Measurements from ENCODE around the gene CDH23.
"Not testable (repeated sequence)": the region's sequence is repeated elsewhere in the genome, so short reads cannot be mapped to it uniquely, and the experiment has no call there.

The CDH23 gene

GRCh38 chr10:71597821-71598498 is 201.2 kb downstream of the CDH23 start:
- TF ChIP-seq, protein P1, sequence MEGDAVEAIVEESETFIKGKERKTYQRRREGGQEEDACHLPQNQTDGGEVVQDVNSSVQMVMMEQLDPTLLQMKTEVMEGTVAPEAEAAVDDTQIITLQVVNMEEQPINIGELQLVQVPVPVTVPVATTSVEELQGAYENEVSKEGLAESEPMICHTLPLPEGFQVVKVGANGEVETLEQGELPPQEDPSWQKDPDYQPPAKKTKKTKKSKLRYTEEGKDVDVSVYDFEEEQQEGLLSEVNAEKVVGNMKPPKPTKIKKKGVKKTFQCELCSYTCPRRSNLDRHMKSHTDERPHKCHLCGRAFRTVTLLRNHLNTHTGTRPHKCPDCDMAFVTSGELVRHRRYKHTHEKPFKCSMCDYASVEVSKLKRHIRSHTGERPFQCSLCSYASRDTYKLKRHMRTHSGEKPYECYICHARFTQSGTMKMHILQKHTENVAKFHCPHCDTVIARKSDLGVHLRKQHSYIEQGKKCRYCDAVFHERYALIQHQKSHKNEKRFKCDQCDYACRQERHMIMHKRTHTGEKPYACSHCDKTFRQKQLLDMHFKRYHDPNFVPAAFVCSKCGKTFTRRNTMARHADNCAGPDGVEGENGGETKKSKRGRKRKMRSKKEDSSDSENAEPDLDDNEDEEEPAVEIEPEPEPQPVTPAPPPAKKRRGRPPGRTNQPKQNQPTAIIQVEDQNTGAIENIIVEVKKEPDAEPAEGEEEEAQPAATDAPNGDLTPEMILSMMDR (IDR thresholded peaks at IDR 0.05; ENCODE audit: low read depth, low read length, missing control alignments), result no peak
- no peak for DNase-seq (ENCODE audit: low read depth)
- in situ Hi-C loops (cut with HindIII; ENCODE audit: low sequenced_read_pairs), result loop anchor here (5.0 to 25.0 kb wide), 2 partner anchors 46 to 211 kb away; partner anchors contain the start of gene CDH23
- H3K4me3 ChIP-seq (ENCODE audit: low read depth, low read length), result no peak overlapping the region

DNA sequence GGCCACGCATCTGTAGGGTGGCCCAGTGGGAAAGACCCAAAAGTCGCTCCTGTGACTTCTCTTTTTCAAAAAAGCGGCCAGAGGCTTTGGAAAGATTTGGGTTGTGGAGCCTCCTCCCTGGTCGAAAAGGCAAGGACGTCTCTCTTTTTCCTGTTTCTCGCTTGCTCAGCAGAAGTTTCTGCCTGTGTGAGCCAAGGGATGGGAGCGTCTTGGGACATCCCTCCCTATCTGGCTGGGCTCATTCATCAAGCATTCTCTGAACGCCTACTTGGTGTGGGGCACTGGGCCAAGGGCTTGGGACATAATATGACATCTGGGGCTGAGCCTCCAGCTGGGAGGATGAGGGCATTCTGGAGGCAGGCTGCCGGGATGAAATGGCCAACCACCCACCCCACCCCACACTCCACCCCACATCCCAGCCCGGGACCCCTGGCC is 201.9 kb downstream of the CDH23 start:
- TF ChIP-seq, protein P1 (IDR thresholded peaks at IDR 0.05; ENCODE audit: low read depth, low read length, missing control alignments), result no peak
- no peak overlapping the region for H3K4me3 ChIP-seq (ENCODE audit: low read depth, low read length)
- no peak for DNase-seq (ENCODE audit: low read depth)
- in situ Hi-C loops (cut with HindIII; ENCODE audit: low sequenced_read_pairs), result loop anchor here (5.0 to 25.0 kb wide), 2 partner anchors 46 to 211 kb away; partner anchors contain the start of gene CDH23

- H3K4me3 ChIP-seq (ENCODE audit: low read depth, low read length), result no peak overlapping the region
- in situ Hi-C loops (cut with HindIII; ENCODE audit: low sequenced_read_pairs), result loop anchor here (5.0 to 25.0 kb wide), 2 partner anchors 47 to 212 kb away; partner anchors contain the start of gene CDH23
- DNase-seq (ENCODE audit: low read depth), result no peak
- TF ChIP-seq, protein P1 (IDR thresholded peaks at IDR 0.05; ENCODE audit: low read depth, low read length, missing control alignments), result no peak
Measured at GRCh38 chr10:71599518-71599917, 202.8 kb downstream of the CDH23 start.

GRCh38 chr10:71600242-71600641 is 203.5 kb downstream of the CDH23 start:
- DNase-seq (ENCODE audit: low read depth); H3K4me3 ChIP-seq (ENCODE audit: low read depth, low read length); in situ Hi-C loops (cut with HindIII; ENCODE audit: low sequenced_read_pairs): not testable (repeated sequence)

- H3K4me3 ChIP-seq (ENCODE audit: low read depth, low read length), result no peak overlapping the region
- TF ChIP-seq, protein P1 (IDR thresholded peaks at IDR 0.05; ENCODE audit: low read depth, low read length, missing control alignments), result no peak
- in situ Hi-C loops (cut with HindIII; ENCODE audit: low sequenced_read_pairs), result no loop called here
- peak; percentile 88 for DNase-seq (ENCODE audit: low read depth)
Measured at GRCh38 chr10:71600849-71601248, 204.1 kb downstream of the CDH23 start.

DNA sequence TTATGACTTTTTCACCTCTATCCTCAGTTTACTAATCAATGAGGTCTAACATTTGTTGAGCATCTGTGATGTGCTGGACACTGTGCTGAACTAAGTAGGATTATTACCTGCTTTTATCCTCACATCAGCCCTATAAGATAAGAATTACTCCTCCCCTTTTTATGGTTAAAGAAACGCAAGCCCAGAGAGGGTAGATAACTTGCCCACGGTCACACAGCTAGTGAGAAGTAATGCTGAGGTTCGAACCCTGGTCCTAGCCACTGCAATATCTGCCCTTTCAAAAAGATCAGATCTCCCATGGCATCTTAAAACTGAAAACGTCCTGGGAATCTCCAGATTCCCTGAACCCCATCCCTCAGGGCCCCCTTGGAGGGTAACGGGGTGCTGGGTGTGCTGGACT is 204.6 kb downstream of the CDH23 start:
- no peak overlapping the region for H3K4me3 ChIP-seq (ENCODE audit: low read depth, low read length)
- in situ Hi-C loops (cut with HindIII; ENCODE audit: low sequenced_read_pairs), result no loop called here
- no peak for DNase-seq (ENCODE audit: low read depth)
- TF ChIP-seq, protein P1 (IDR thresholded peaks at IDR 0.05; ENCODE audit: low read depth, low read length, missing control alignments), result no peak

- no peak for DNase-seq (ENCODE audit: low read depth)
- H3K4me3 ChIP-seq (ENCODE audit: low read depth, low read length), result no peak overlapping the region
- in situ Hi-C loops (cut with HindIII; ENCODE audit: low sequenced_read_pairs), result no loop called here
- TF ChIP-seq, protein P1 (IDR thresholded peaks at IDR 0.05; ENCODE audit: low read depth, low read length, missing control alignments), result no peak
Measured at GRCh38 chr10:71603150-71603549, 206.4 kb downstream of the CDH23 start.

All from astrocyte of the cerebellum (primary cell).